ENCODE measurements around the gene DNAJB7. TPM values are rescaled to one million over a fixed set of nuclear protein-coding genes. Genes with fewer than 3 reads are reported as not detected.

DNAJB7 gene
- total RNA-seq, 1 experiment from 2014 or later = not detected

DNA sequence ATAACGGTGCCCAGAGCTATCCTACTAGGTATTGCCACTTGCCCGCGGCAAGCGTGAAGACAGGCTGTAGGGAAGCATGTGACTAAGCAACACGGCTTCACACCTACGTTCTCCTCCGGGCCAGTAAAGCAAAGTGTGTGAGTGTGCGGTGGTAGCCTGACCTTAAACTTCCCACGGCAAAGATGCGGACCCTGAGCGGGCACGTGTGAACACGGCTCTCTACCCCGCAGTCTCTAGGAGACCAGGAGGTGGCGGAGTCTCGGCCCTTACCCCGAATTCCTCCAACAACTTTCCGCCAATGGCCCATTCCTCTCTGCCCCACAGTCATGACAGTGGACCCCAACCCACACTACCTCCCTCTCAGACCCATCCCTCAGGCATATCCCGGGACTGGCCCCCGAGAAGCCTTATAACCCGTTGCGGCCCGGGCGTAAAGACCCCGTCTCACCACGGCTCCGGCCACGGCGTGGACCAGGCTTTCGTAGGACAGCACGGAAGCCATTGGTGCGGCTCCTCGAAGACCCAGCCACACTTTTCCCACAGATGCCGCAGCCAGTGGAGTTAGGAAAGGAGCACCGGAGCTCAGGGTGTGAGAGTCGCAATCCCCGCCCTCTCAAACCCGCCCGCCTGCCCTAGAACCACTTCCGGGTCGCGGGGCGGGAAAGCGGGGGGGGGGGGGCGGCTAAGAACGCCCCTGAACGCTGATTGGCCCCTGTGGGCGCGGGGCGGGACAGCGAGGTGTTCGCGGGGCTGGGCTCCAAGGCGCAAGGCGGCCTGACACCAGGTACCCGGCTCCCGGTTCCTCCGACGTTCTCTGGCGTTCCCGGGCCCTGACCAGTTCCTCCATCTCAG lies 42.9 kb downstream of the DNAJB7 start, which contains the start of gene SLC25A17 (continued):
- TF ChIP-seq IRF2 (CRISPR knock-in tag; IDR thresholded peaks at IDR 0.05; ENCODE audit: borderline replicate concordance, low read depth) (0 out of 2 replicates have a peak, but pooled peaks have one; percentile 54), CBFB (CRISPR knock-in tag; IDR thresholded peaks at IDR 0.05; ENCODE audit: low read depth) (no peak), EMX1 (CRISPR knock-in tag; IDR thresholded peaks at IDR 0.05) (no peak), NFE2L1 (CRISPR knock-in tag; IDR thresholded peaks at IDR 0.05) (peak; percentile 72; the same call in 1 of the 2 replicates), RELA (CRISPR knock-in tag; IDR thresholded peaks at IDR 0.05; ENCODE audit: borderline replicate concordance) (no peak), MYBL2 (CRISPR knock-in tag; IDR thresholded peaks at IDR 0.05) (peak; percentile 57; the same call in 1 of the 2 replicates)
- TF ChIP-seq, protein P1, sequence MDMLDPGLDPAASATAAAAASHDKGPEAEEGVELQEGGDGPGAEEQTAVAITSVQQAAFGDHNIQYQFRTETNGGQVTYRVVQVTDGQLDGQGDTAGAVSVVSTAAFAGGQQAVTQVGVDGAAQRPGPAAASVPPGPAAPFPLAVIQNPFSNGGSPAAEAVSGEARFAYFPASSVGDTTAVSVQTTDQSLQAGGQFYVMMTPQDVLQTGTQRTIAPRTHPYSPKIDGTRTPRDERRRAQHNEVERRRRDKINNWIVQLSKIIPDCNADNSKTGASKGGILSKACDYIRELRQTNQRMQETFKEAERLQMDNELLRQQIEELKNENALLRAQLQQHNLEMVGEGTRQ (CRISPR knock-in tag; IDR thresholded peaks at IDR 0.05) = peak; percentile 38; the same call in 1 of the 2 replicates

DNA sequence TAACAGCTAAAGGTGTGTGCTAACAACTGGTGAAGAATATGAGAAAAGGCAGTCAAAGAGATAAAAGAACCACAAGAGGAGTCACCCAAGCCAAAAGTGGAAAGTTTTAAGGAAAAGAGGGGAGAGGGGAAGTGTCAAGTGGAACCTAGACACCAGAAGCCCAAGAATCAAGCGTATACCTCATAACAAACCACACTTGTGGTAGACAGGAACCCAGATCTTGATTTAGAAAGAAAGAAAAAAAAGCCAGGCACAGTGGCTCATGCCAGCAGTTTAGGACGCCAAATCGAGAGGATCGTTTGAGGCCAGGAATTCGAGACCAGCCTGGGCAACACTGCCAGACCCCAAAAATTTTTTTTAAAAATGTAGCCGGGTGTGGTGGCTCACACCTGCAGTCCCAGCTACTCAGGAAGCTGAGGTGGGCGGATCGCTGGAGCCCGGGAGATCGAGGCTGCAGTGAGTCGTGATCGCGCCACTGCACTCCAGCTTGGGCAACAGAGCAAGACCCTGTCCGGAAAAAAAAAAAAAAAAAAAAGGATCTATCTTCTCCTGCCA lies 43.6 kb downstream of the DNAJB7 start:
- peak; percentile 78 for TF ChIP-seq ZNF121 (CRISPR knock-in tag; IDR thresholded peaks at IDR 0.05)
- TF ChIP-seq ELF4 (CRISPR knock-in tag; IDR thresholded peaks at IDR 0.05; ENCODE audit: low read depth) = no peak
- no peak for TF ChIP-seq GABPB1 (CRISPR knock-in tag; IDR thresholded peaks at IDR 0.05)
- Mint-ChIP-seq H3K27ac (peak overlapping the region; percentile 79), H3K27me3 (ENCODE audit: low read depth) (no peaks in the 10 kb centered on the region), H3K36me3 (peaks cover 13% of the 10 kb centered on the region), H3K9me3 (no peaks in the 10 kb centered on the region), H3K4me3 (peak overlapping the region; percentile 92), H3K4me1 (peaks cover 24% of the 10 kb centered on the region)
- DNase-seq (ENCODE audit: low spot score) (no peak), ATAC-seq (no peak)
- ChIA-PET CTCF (interaction anchor here (0.5 to 1.4 kb wide), 5 partner anchors 58 to 135 kb away, joined by 3 to 9 read pairs (median 3); no protein-coding TSS in a partner anchor), POLR2A (interaction anchor here (0.6 to 0.7 kb wide), 3 partner anchors 10 to 687 kb away, joined by 3 to 5 read pairs (median 3); no protein-coding TSS in a partner anchor)

DNA sequence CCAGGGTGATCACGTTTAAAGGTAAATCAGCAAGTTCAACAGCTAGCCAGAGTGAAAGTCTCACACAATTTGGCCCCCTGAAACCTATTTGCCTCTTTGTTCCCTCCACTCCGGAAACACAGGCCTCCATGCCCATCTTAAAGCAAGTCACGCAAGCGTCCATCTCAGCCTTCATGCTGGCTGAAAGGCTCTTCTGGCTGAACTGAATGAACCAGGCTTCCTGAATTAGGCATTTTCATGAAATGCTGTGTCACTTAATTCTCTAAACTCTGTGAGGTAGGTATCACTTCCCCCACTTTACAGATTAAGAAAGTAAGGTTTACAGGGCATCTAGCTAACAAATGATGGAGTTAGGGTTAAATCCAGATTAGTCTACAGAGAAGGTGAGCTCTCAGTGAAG lies 44.2 kb downstream of the DNAJB7 start:
- H3K9me3 Mint-ChIP-seq = no peaks in the 10 kb centered on the region
- peak overlapping the region; percentile 92 for H3K4me3 Mint-ChIP-seq
- peak overlapping the region; percentile 19; the same call in 1 of the 2 replicates for H3K27ac Mint-ChIP-seq
- no peaks in the 10 kb centered on the region for H3K27me3 Mint-ChIP-seq (ENCODE audit: low read depth)
- peaks cover 24% of the 10 kb centered on the region for H3K4me1 Mint-ChIP-seq
- DNase-seq (ENCODE audit: low spot score) (no peak), ATAC-seq (no peak)
- peaks cover 8% of the 10 kb centered on the region for H3K36me3 Mint-ChIP-seq
- TF ChIP-seq, protein P2, sequence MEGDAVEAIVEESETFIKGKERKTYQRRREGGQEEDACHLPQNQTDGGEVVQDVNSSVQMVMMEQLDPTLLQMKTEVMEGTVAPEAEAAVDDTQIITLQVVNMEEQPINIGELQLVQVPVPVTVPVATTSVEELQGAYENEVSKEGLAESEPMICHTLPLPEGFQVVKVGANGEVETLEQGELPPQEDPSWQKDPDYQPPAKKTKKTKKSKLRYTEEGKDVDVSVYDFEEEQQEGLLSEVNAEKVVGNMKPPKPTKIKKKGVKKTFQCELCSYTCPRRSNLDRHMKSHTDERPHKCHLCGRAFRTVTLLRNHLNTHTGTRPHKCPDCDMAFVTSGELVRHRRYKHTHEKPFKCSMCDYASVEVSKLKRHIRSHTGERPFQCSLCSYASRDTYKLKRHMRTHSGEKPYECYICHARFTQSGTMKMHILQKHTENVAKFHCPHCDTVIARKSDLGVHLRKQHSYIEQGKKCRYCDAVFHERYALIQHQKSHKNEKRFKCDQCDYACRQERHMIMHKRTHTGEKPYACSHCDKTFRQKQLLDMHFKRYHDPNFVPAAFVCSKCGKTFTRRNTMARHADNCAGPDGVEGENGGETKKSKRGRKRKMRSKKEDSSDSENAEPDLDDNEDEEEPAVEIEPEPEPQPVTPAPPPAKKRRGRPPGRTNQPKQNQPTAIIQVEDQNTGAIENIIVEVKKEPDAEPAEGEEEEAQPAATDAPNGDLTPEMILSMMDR (IDR thresholded peaks at IDR 0.05) = no peak
- ChIA-PET CTCF (interaction anchor here (0.6 to 0.8 kb wide), 2 partner anchors 57 to 128 kb away, joined by 3 to 9 read pairs; no protein-coding TSS in a partner anchor), POLR2A (no interaction called here)

DNA sequence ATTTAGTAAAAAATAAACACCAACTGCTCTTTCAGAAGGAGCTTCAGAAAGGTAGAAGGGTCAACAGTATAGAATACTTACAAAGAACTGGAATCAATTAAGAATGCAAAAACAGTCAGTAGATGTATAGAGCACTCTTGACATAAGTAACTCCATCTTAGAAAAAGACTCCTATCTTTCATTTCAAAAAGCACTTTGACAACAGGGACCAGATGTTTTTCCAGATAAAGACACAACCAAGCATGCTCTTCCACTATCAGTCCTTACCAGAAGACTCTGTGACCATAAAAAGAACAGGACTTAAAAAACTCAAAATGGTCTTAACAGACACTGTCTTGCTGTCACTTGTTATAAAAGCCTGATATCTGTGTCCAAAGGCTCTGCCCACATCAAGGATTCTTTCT lies 48.0 kb downstream of the DNAJB7 start:
- H3K4me1 Mint-ChIP-seq = peaks cover 16% of the 10 kb centered on the region

More for the DNA sequence above, 48.0 kb downstream of the DNAJB7 start:
- Mint-ChIP-seq H3K36me3 (peaks cover 7% of the 10 kb centered on the region; the same call in 1 of the 2 replicates), H3K9me3 (no peaks in the 10 kb centered on the region), H3K27ac (peak overlapping the region; percentile 47), H3K27me3 (ENCODE audit: low read depth) (no peaks in the 10 kb centered on the region), H3K4me3 (no peak overlapping the region)
- ChIA-PET CTCF (no interaction called here), POLR2A (no interaction called here)
- ATAC-seq (no peak), DNase-seq (ENCODE audit: low spot score) (no peak)
- TF ChIP-seq ETV6 (CRISPR knock-in tag; IDR thresholded peaks at IDR 0.05) (no peak), NFATC4 (CRISPR knock-in tag; IDR thresholded peaks at IDR 0.05) (no peak), NR1H2 (CRISPR knock-in tag; IDR thresholded peaks at IDR 0.05) (no peak)
- TF ChIP-seq, protein P3, sequence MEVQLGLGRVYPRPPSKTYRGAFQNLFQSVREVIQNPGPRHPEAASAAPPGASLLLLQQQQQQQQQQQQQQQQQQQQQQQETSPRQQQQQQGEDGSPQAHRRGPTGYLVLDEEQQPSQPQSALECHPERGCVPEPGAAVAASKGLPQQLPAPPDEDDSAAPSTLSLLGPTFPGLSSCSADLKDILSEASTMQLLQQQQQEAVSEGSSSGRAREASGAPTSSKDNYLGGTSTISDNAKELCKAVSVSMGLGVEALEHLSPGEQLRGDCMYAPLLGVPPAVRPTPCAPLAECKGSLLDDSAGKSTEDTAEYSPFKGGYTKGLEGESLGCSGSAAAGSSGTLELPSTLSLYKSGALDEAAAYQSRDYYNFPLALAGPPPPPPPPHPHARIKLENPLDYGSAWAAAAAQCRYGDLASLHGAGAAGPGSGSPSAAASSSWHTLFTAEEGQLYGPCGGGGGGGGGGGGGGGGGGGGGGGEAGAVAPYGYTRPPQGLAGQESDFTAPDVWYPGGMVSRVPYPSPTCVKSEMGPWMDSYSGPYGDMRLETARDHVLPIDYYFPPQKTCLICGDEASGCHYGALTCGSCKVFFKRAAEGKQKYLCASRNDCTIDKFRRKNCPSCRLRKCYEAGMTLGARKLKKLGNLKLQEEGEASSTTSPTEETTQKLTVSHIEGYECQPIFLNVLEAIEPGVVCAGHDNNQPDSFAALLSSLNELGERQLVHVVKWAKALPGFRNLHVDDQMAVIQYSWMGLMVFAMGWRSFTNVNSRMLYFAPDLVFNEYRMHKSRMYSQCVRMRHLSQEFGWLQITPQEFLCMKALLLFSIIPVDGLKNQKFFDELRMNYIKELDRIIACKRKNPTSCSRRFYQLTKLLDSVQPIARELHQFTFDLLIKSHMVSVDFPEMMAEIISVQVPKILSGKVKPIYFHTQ (CRISPR knock-in tag; IDR thresholded peaks at IDR 0.05) = no peak
- TF ChIP-seq, protein P4, sequence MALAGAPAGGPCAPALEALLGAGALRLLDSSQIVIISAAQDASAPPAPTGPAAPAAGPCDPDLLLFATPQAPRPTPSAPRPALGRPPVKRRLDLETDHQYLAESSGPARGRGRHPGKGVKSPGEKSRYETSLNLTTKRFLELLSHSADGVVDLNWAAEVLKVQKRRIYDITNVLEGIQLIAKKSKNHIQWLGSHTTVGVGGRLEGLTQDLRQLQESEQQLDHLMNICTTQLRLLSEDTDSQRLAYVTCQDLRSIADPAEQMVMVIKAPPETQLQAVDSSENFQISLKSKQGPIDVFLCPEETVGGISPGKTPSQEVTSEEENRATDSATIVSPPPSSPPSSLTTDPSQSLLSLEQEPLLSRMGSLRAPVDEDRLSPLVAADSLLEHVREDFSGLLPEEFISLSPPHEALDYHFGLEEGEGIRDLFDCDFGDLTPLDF (CRISPR knock-in tag; IDR thresholded peaks at IDR 0.05) = no peak
- TF ChIP-seq, protein P5, sequence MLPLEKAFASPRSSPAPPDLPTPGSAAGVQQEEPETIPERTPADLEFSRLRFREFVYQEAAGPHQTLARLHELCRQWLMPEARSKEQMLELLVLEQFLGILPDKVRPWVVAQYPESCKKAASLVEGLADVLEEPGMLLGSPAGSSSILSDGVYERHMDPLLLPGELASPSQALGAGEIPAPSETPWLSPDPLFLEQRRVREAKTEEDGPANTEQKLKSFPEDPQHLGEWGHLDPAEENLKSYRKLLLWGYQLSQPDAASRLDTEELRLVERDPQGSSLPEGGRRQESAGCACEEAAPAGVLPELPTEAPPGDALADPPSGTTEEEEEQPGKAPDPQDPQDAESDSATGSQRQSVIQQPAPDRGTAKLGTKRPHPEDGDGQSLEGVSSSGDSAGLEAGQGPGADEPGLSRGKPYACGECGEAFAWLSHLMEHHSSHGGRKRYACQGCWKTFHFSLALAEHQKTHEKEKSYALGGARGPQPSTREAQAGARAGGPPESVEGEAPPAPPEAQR (CRISPR knock-in tag; IDR thresholded peaks at IDR 0.05) = no peak
- TF ChIP-seq, protein P2 (IDR thresholded peaks at IDR 0.05) = no peak
